CD4-positive, alpha-beta T cell treated with Interleukin-1 beta for 1 hour (primary cell): Measurements from ENCODE around the gene PUSL1.

Source experiments
- DNase-seq, 2 donors: peaks; one replicate each; pipeline ENCODE4 v3.0.0-alpha.2; 2020 to 2022

Gene PUSL1

GRCh38 chr1:1326075-1326605 is 17.7 kb downstream of the PUSL1 start:
- DNase-seq, result no peak

GRCh38 chr1:1327291-1327690 is 18.9 kb downstream of the PUSL1 start:
- no peak for DNase-seq

GRCh38 chr1:1328254-1328653 is 19.9 kb downstream of the PUSL1 start:
- no peak for DNase-seq

GRCh38 chr1:1329304-1330210 is 21.2 kb downstream of the PUSL1 start:
- DNase-seq, result no peak

- no peak for DNase-seq
Observed at GRCh38 chr1:1330366-1331067, 22.1 kb downstream of the PUSL1 start.

GRCh38 chr1:1331068-1331965 is 22.9 kb downstream of the PUSL1 start, which contains the start of gene TAS1R3:
Gene TAS1R3 (plus strand): TSS chr1:1331280. CDS start chr1:1331346, 66 bp downstream.
- DNase-seq, result no peak

GRCh38 chr1:1332031-1332755 is 23.8 kb downstream of the PUSL1 start:
- DNase-seq, result no peak

- no peak for DNase-seq
Observed at GRCh38 chr1:1332774-1333480, 24.5 kb downstream of the PUSL1 start.

GRCh38 chr1:1333551-1334241 is 25.3 kb downstream of the PUSL1 start:
- DNase-seq, result no peak

GRCh38 chr1:1334835-1335234 is 26.4 kb downstream of the PUSL1 start:
- DNase-seq, result no peak

- DNase-seq, result no peak
Observed at GRCh38 chr1:1335283-1335682, 26.9 kb downstream of the PUSL1 start.

- no peak for DNase-seq
Observed at GRCh38 chr1:1335792-1336248, 27.4 kb downstream of the PUSL1 start.

- no peak for DNase-seq
Observed at GRCh38 chr1:1336446-1336845, 28.0 kb downstream of the PUSL1 start.

- DNase-seq, result no peak
Observed at GRCh38 chr1:1336931-1337792, 28.8 kb downstream of the PUSL1 start.

GRCh38 chr1:1337793-1338147 is 29.4 kb downstream of the PUSL1 start:
- DNase-seq, result peak in 1 of 2 donors; percentile 30

- DNase-seq, result no peak
Observed at GRCh38 chr1:1338278-1338677, 29.9 kb downstream of the PUSL1 start.

GRCh38 chr1:1340185-1340584 is 31.8 kb downstream of the PUSL1 start:
- DNase-seq, result no peak

GRCh38 chr1:1340791-1341548 is 32.6 kb downstream of the PUSL1 start:
- DNase-seq, result no peak

- no peak for DNase-seq
Observed at GRCh38 chr1:1341549-1342021, 33.2 kb downstream of the PUSL1 start.
